ENCODE measurements around the gene INHBA.

The INHBA gene

GRCh38 chr7:41656366-41656765, 46.5 kb downstream of the INHBA start:
- H3K23ac ChIP-seq (ENCODE audit: low read depth, low read length, poor library complexity), result no peak overlapping the region
- no peak overlapping the region for H2BK120ac ChIP-seq (ENCODE audit: low read depth, low read length)
- no peaks in the 10 kb centered on the region for H3K36me3 ChIP-seq (replicated peaks in 1 of 2; ENCODE audit: control insufficient read depth in 2 of 2, insufficient read depth in 2 of 2, low read length in 2 of 2)
- H2BK5ac ChIP-seq (ENCODE audit: low read length), result no peak overlapping the region
- H2AK5ac ChIP-seq (ENCODE audit: low read depth, low read length), result no peak overlapping the region
- H3K79me1 ChIP-seq (ENCODE audit: low read depth, low read length), result no peaks in the 10 kb centered on the region
- H2AFZ ChIP-seq (ENCODE audit: low read length), result no peak overlapping the region
- H3K4me1 ChIP-seq (ENCODE audit: control insufficient read depth in 2 of 2, insufficient read depth in 1 of 2, low read depth in 1 of 2, low read length in 2 of 2), result no peaks in the 10 kb centered on the region
- no peak overlapping the region for H3K14ac ChIP-seq (ENCODE audit: low read length)
- WGBS, 2 donors (ENCODE audit: extremely low coverage in 2 of 2, insufficient read length in 2 of 2, insufficient replicate concordance in 1 of 2), result no CpG with 5 or more reads among the region's 4 CpGs
- DNase-seq (ENCODE audit: low spot score), result no peak
- no peaks in the 10 kb centered on the region for H3K9me3 ChIP-seq (replicated peaks in 1 of 2; ENCODE audit: control insufficient read depth in 2 of 2, insufficient read depth in 1 of 2, low read depth in 1 of 2, low read length in 2 of 2)
- H4K91ac ChIP-seq (ENCODE audit: low read depth, low read length, poor library complexity), result no peak overlapping the region
- no peak overlapping the region for H4K8ac ChIP-seq (ENCODE audit: low read depth, low read length)
- no peak overlapping the region for H3K27ac ChIP-seq (replicated peaks; ENCODE audit: low read length)
- no peak overlapping the region for H3K18ac ChIP-seq (ENCODE audit: low read length)
- H3K27me3 ChIP-seq (ENCODE audit: control insufficient read depth in 3 of 3, insufficient read depth in 3 of 3, low read depth in 1 of 3, low read length in 3 of 3), result no peaks in the 10 kb centered on the region
- H3K4me2 ChIP-seq (ENCODE audit: insufficient read depth, low read length, poor library complexity, severe bottlenecking), result no peak overlapping the region
- H2BK15ac ChIP-seq (ENCODE audit: low read length), result no peak overlapping the region
- no peak overlapping the region for H2BK12ac ChIP-seq (ENCODE audit: low read length)
- no peak overlapping the region for H3K4ac ChIP-seq (ENCODE audit: low read length)
- no peak overlapping the region for H3K4me3 ChIP-seq (ENCODE audit: low read length in 2 of 2)
- H3K9ac ChIP-seq (ENCODE audit: low read depth, low read length, poor library complexity), result no peak overlapping the region

- H2BK5ac ChIP-seq (ENCODE audit: low read length), result no peak overlapping the region
- no peak overlapping the region for H3K14ac ChIP-seq (ENCODE audit: low read length)
- H3K36me3 ChIP-seq (replicated peaks in 1 of 2; ENCODE audit: control insufficient read depth in 2 of 2, insufficient read depth in 2 of 2, low read length in 2 of 2), result no peaks in the 10 kb centered on the region
- H2BK120ac ChIP-seq (ENCODE audit: low read depth, low read length), result no peak overlapping the region
- H2AFZ ChIP-seq (ENCODE audit: low read length), result no peak overlapping the region
- no peak overlapping the region for H2BK15ac ChIP-seq (ENCODE audit: low read length)
- no peak overlapping the region for H2BK12ac ChIP-seq (ENCODE audit: low read length)
- no peak overlapping the region for H3K9ac ChIP-seq (ENCODE audit: low read depth, low read length, poor library complexity)
- H4K8ac ChIP-seq (ENCODE audit: low read depth, low read length), result no peak overlapping the region
- no peaks in the 10 kb centered on the region for H3K4me1 ChIP-seq (ENCODE audit: control insufficient read depth in 2 of 2, insufficient read depth in 1 of 2, low read depth in 1 of 2, low read length in 2 of 2)
- H4K91ac ChIP-seq (ENCODE audit: low read depth, low read length, poor library complexity), result no peak overlapping the region
- H3K4me3 ChIP-seq (ENCODE audit: low read length in 2 of 2), result no peak overlapping the region
- H3K79me1 ChIP-seq (ENCODE audit: low read depth, low read length), result no peaks in the 10 kb centered on the region
- H3K27me3 ChIP-seq (ENCODE audit: control insufficient read depth in 3 of 3, insufficient read depth in 3 of 3, low read depth in 1 of 3, low read length in 3 of 3), result no peaks in the 10 kb centered on the region
- no peak overlapping the region for H2AK5ac ChIP-seq (ENCODE audit: low read depth, low read length)
- DNase-seq (ENCODE audit: low spot score), result no peak
- no peaks in the 10 kb centered on the region for H3K9me3 ChIP-seq (replicated peaks in 1 of 2; ENCODE audit: control insufficient read depth in 2 of 2, insufficient read depth in 1 of 2, low read depth in 1 of 2, low read length in 2 of 2)
- H3K4me2 ChIP-seq (ENCODE audit: insufficient read depth, low read length, poor library complexity, severe bottlenecking), result no peak overlapping the region
- no peak overlapping the region for H3K27ac ChIP-seq (replicated peaks; ENCODE audit: low read length)
- H3K4ac ChIP-seq (ENCODE audit: low read length), result no peak overlapping the region
- no peak overlapping the region for H3K18ac ChIP-seq (ENCODE audit: low read length)
- no peak overlapping the region for H3K23ac ChIP-seq (ENCODE audit: low read depth, low read length, poor library complexity)
- no CpG with 5 or more reads among the region's 2 CpGs for WGBS, 2 donors (ENCODE audit: extremely low coverage in 2 of 2, insufficient read length in 2 of 2, insufficient replicate concordance in 1 of 2)
These were observed 47.5 kb downstream of the INHBA start for GRCh38 chr7:41655426-41655825.

- Histone ChIP-seq H2BK12ac (ENCODE audit: low read length) (no peak overlapping the region), H3K9me3 (replicated peaks in 1 of 2; ENCODE audit: control insufficient read depth in 2 of 2, insufficient read depth in 1 of 2, low read depth in 1 of 2, low read length in 2 of 2) (no peaks in the 10 kb centered on the region), H3K23ac (ENCODE audit: low read depth, low read length, poor library complexity) (no peak overlapping the region), H3K14ac (ENCODE audit: low read length) (no peak overlapping the region), H3K4me1 (ENCODE audit: control insufficient read depth in 2 of 2, insufficient read depth in 1 of 2, low read depth in 1 of 2, low read length in 2 of 2) (no peaks in the 10 kb centered on the region), H2AK5ac (ENCODE audit: low read depth, low read length) (no peak overlapping the region), H3K4ac (ENCODE audit: low read length) (no peak overlapping the region), H3K27me3 (ENCODE audit: control insufficient read depth in 3 of 3, insufficient read depth in 3 of 3, low read depth in 1 of 3, low read length in 3 of 3) (no peaks in the 10 kb centered on the region), H3K9ac (ENCODE audit: low read depth, low read length, poor library complexity) (no peak overlapping the region), H3K18ac (ENCODE audit: low read length) (no peak overlapping the region), H3K27ac (replicated peaks; ENCODE audit: low read length) (no peak overlapping the region), H3K4me3 (ENCODE audit: low read length in 2 of 2) (no peak overlapping the region), H2BK5ac (ENCODE audit: low read length) (no peak overlapping the region), H4K91ac (ENCODE audit: low read depth, low read length, poor library complexity) (no peak overlapping the region), H2BK120ac (ENCODE audit: low read depth, low read length) (no peak overlapping the region), H3K36me3 (replicated peaks in 1 of 2; ENCODE audit: control insufficient read depth in 2 of 2, insufficient read depth in 2 of 2, low read length in 2 of 2) (no peaks in the 10 kb centered on the region), H2AFZ (ENCODE audit: low read length) (no peak overlapping the region), H3K79me1 (ENCODE audit: low read depth, low read length) (no peaks in the 10 kb centered on the region), H4K8ac (ENCODE audit: low read depth, low read length) (no peak overlapping the region), H2BK15ac (ENCODE audit: low read length) (no peak overlapping the region), H3K4me2 (ENCODE audit: insufficient read depth, low read length, poor library complexity, severe bottlenecking) (no peak overlapping the region)
- no peak for DNase-seq (ENCODE audit: low spot score)
- no CpG with 5 or more reads among the region's 1 CpG for WGBS, 2 donors (ENCODE audit: extremely low coverage in 2 of 2, insufficient read length in 2 of 2, insufficient replicate concordance in 1 of 2)
These were observed 50.6 kb downstream of the INHBA start for GRCh38 chr7:41652267-41652666.

- Histone ChIP-seq H3K9me3 (replicated peaks in 1 of 2; ENCODE audit: control insufficient read depth in 2 of 2, insufficient read depth in 1 of 2, low read depth in 1 of 2, low read length in 2 of 2) (no peaks in the 10 kb centered on the region), H3K14ac (ENCODE audit: low read length) (no peak overlapping the region), H3K4me1 (ENCODE audit: control insufficient read depth in 2 of 2, insufficient read depth in 1 of 2, low read depth in 1 of 2, low read length in 2 of 2) (no peaks in the 10 kb centered on the region), H3K18ac (ENCODE audit: low read length) (no peak overlapping the region), H3K9ac (ENCODE audit: low read depth, low read length, poor library complexity) (no peak overlapping the region), H3K4me3 (ENCODE audit: low read length in 2 of 2) (no peak overlapping the region), H2BK15ac (ENCODE audit: low read length) (no peak overlapping the region), H3K4me2 (ENCODE audit: insufficient read depth, low read length, poor library complexity, severe bottlenecking) (no peak overlapping the region), H4K8ac (ENCODE audit: low read depth, low read length) (no peak overlapping the region), H3K23ac (ENCODE audit: low read depth, low read length, poor library complexity) (no peak overlapping the region), H2AK5ac (ENCODE audit: low read depth, low read length) (no peak overlapping the region), H3K36me3 (replicated peaks in 1 of 2; ENCODE audit: control insufficient read depth in 2 of 2, insufficient read depth in 2 of 2, low read length in 2 of 2) (no peaks in the 10 kb centered on the region), H2BK12ac (ENCODE audit: low read length) (no peak overlapping the region), H4K91ac (ENCODE audit: low read depth, low read length, poor library complexity) (no peak overlapping the region), H2AFZ (ENCODE audit: low read length) (peak overlapping the region; percentile 31), H2BK120ac (ENCODE audit: low read depth, low read length) (no peak overlapping the region), H3K79me1 (ENCODE audit: low read depth, low read length) (no peaks in the 10 kb centered on the region), H3K27me3 (ENCODE audit: control insufficient read depth in 3 of 3, insufficient read depth in 3 of 3, low read depth in 1 of 3, low read length in 3 of 3) (no peaks in the 10 kb centered on the region), H3K4ac (ENCODE audit: low read length) (no peak overlapping the region), H2BK5ac (ENCODE audit: low read length) (no peak overlapping the region), H3K27ac (replicated peaks; ENCODE audit: low read length) (no peak overlapping the region)
- no CpG with 5 or more reads among the region's 1 CpG for WGBS, 2 donors (ENCODE audit: extremely low coverage in 2 of 2, insufficient read length in 2 of 2, insufficient replicate concordance in 1 of 2)
- no peak for DNase-seq (ENCODE audit: low spot score)
These were observed 54.4 kb downstream of the INHBA start for GRCh38 chr7:41648501-41648900.

Data from neuronal stem cell (in vitro differentiated cells).